NOMO-1 treated with dmso at 0.1 percent for 144 hours (cell line): ENCODE data around the gene DAB2IP.

Experiments used
- DNase-seq: peaks from one replicate; lab custom pipeline; 2025; ENCODE audit not compliant: unreplicated experiment; lab: John Stamatoyannopoulos, UW

DAB2IP gene

GRCh38 chr9:121720311-121721057 is 69.0 kb downstream of the DAB2IP start:
- DNase-seq = no peak

GRCh38 chr9:121721058-121721350 is 69.6 kb downstream of the DAB2IP start:
- DNase-seq = no peak

- no peak for DNase-seq
Measured at GRCh38 chr9:121721770-121722169, 70.3 kb downstream of the DAB2IP start.

GRCh38 chr9:121725008-121725775 is 73.8 kb downstream of the DAB2IP start:
- DNase-seq = no peak

- DNase-seq = no peak
Measured at GRCh38 chr9:121727295-121728020, 76.0 kb downstream of the DAB2IP start.

- DNase-seq = no peak
Measured at GRCh38 chr9:121728916-121729315, 77.5 kb downstream of the DAB2IP start.

GRCh38 chr9:121729769-121730562 is 78.5 kb downstream of the DAB2IP start:
- no peak for DNase-seq

- no peak for DNase-seq
Measured at GRCh38 chr9:121731090-121731489, 79.7 kb downstream of the DAB2IP start.

- DNase-seq = no peak
Measured at GRCh38 chr9:121731919-121732318, 80.5 kb downstream of the DAB2IP start.

GRCh38 chr9:121732389-121732788 is 81.0 kb downstream of the DAB2IP start:
- no peak for DNase-seq

GRCh38 chr9:121732886-121733285 is 81.5 kb downstream of the DAB2IP start:
- no peak for DNase-seq

- no peak for DNase-seq
Measured at GRCh38 chr9:121734465-121734864, 83.0 kb downstream of the DAB2IP start.

- no peak for DNase-seq
Measured at GRCh38 chr9:121735065-121735792, 83.8 kb downstream of the DAB2IP start.

- DNase-seq = no peak
Measured at GRCh38 chr9:121735793-121736770, 84.6 kb downstream of the DAB2IP start.

GRCh38 chr9:121736934-121737462 is 85.6 kb downstream of the DAB2IP start:
- no peak for DNase-seq

GRCh38 chr9:121737481-121737931 is 86.1 kb downstream of the DAB2IP start:
- no peak for DNase-seq

GRCh38 chr9:121738411-121738810 is 87.0 kb downstream of the DAB2IP start:
- no peak for DNase-seq

- no peak for DNase-seq
Measured at GRCh38 chr9:121738968-121739367, 87.5 kb downstream of the DAB2IP start.

GRCh38 chr9:121739971-121740370 is 88.5 kb downstream of the DAB2IP start:
- DNase-seq = no peak
